Gastrocnemius medialis (tissue), 4 donors: Measurements from ENCODE around the gene DHRS9.

Experiments
- CTCF ChIP-seq, 5 experiments: fragments of 450-650 bp in 3 of 5; fragments of 200-600 bp in 2 of 5; sonication (generic) in 2 of 5; IDR thresholded peaks in 4 of 5; conservative IDR thresholded peaks in 1 of 5; 1 replicate in 4 of 5; 2 replicates in 1 of 5; pipeline ENCODE4 v1.5.1; 2016 to 2019; ENCODE audit warnings: antibody characterized with exemption in 5 of 5, mild to moderate bottlenecking in 3 of 5, moderate library complexity in 3 of 5
- POLR2A ChIP-seq, 2 donors: fragments of 450-650 bp; IDR thresholded peaks; one replicate each; pipeline ENCODE4 v1.6.1; 2017; ENCODE audit warnings: antibody characterized with exemption in 2 of 2, mild to moderate bottlenecking in 2 of 2, moderate library complexity in 2 of 2

DNA sequence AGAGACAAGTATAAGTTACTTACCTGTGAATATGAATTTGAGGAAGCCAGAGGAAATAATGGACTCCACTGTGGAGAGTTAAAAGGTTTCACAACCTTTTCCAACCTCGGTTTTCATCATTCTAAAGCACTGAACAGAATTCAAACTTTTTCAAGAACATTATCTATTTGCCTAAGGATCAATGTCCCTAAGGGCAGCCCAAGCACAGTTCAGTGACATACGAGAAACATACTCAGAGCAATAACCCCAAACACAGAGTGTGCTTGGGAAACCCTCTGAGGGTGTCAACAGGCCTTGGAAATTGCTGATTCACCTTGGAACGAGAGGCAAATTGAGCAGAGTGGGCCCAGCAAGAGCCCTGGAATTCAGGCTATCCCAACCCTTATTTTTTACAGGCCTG is 38.2 kb upstream of the DHRS9 start, which contains the start of gene ABCB11:
- TF ChIP-seq CTCF (IDR thresholded peaks at IDR 0.05 in 4 of 5, conservative IDR thresholded peaks at IDR 0.05 in 1 of 5): no peak
- no peak for TF ChIP-seq POLR2A (IDR thresholded peaks at IDR 0.05)
